K562 (cell line): ENCODE measurements around the gene KIF15. TPM values are rescaled to one million over a fixed set of nuclear protein-coding genes. Genes with fewer than 3 reads are reported as not detected.

Source experiments
- DIDO1 ChIP-seq: fragments of 450-650 bp; IDR thresholded peaks from 2 replicates; pipeline ENCODE4 v1.6.1; 2016; ENCODE audit warnings: low read depth, missing biosample characterization, missing genetic modification characterization
- NCOA6 ChIP-seq: fragments of 450-650 bp; IDR thresholded peaks from 2 replicates; pipeline ENCODE4 v1.6.1; 2017; ENCODE audit warnings: mild to moderate bottlenecking
- RBBP5 ChIP-seq: fragments of 200-600 bp; sonication (generic); IDR thresholded peaks from 2 replicates; pipeline ENCODE4 v1.6.1; 2012; ENCODE audit warnings: borderline replicate concordance, mild to moderate bottlenecking, low read length, control low read depth, inconsistent platforms; ENCODE audit not compliant: insufficient read depth, poor library complexity, severe bottlenecking
- SMARCA4 ChIP-seq: fragments of 450-650 bp; IDR thresholded peaks from 2 replicates; pipeline ENCODE4 v1.6.1; 2016
- ZFP1 ChIP-seq: fragments of 450-650 bp; formaldehyde crosslinking; IDR thresholded peaks from 2 replicates; pipeline ENCODE4 v1.4.0; 2020; ENCODE audit warnings: mild to moderate bottlenecking, mixed read lengths
- ZNF584 ChIP-seq: fragments of 200-800 bp; sonication (Bioruptor generic); IDR thresholded peaks from 2 replicates; pipeline ENCODE4 v1.6.1; 2016; ENCODE audit warnings: low read depth, mild to moderate bottlenecking, missing genetic modification characterization, missing compliant biosample characterization
- ZNF707 ChIP-seq: fragments of 250-450 bp; sonication (Bioruptor Pico); conservative IDR thresholded peaks from 2 replicates; pipeline ENCODE4 v1.8.0; 2022; ENCODE audit warnings: inconsistent platforms, mild to moderate bottlenecking, moderate library complexity
- polyA plus RNA-seq, 8 experiments: library from polyadenylated mRNA; depleted of rRNA in 4 of 8; stranded (reverse) in 5 of 8; unstranded in 3 of 8; fragments of >200 nt; fragmentation: Nextera tagmentation in 2 of 8; fragmentation: Illumina TruSeq in 1 of 8; extraction: Ambion mirVana in 2 of 8; extraction: Trizol in 1 of 8; gene quantifications; 2 replicates each; pipeline versions ENCODE4 v1.2.1 to v1.2.3, GENCODE V29; 2011 to 2014; ENCODE audit warnings: inconsistent platforms in 1 of 8, missing spikeins in 1 of 8
- total RNA-seq, 7 experiments: library from RNA; depleted of rRNA in 6 of 7; stranded (reverse); fragments of >200 nt in 6 of 7; fragmentation: Illumina TruSeq in 2 of 7; extraction: Trizol in 2 of 7; gene quantifications; 2 replicates each; pipeline versions ENCODE4 v1.2.1 to v1.2.3, GENCODE V29; 2011 to 2021; ENCODE audit warnings: low replicate concordance in 1 of 7
- TF ChIP-seq, protein P1 (sequence below): fragments of 250-450 bp; sonication (Bioruptor Pico); IDR thresholded peaks from 2 replicates; pipeline ENCODE4 v1.4.0; 2020
- TF ChIP-seq, protein P2 (sequence below): fragments of 250-450 bp; sonication (Bioruptor Pico); IDR thresholded peaks from 2 replicates; pipeline ENCODE4 v1.8.0; 2021; ENCODE audit warnings: moderate library complexity, mild to moderate bottlenecking, inconsistent platforms
- TF ChIP-seq, protein P3 (sequence below): fragments of 450-650 bp; formaldehyde crosslinking; IDR thresholded peaks from 2 replicates; pipeline ENCODE4 v1.4.0; 2020; ENCODE audit warnings: mild to moderate bottlenecking, mixed read lengths
- TF ChIP-seq, protein P4 (sequence below): sonication (generic); formaldehyde crosslinking; IDR thresholded peaks from 2 replicates; pipeline ENCODE4 v1.8.0; 2022; ENCODE audit warnings: missing genetic modification reagents, mild to moderate bottlenecking, borderline replicate concordance
- TF ChIP-seq, protein P5 (sequence below): fragments of 450-650 bp; IDR thresholded peaks from 2 replicates; pipeline ENCODE4 v1.7.0; 2016; ENCODE audit warnings: borderline replicate concordance
- TF ChIP-seq, protein P6 (sequence below): sonication (generic); formaldehyde crosslinking; IDR thresholded peaks from 2 replicates; pipeline ENCODE4 v1.8.0; 2022; ENCODE audit warnings: mild to moderate bottlenecking, missing genetic modification reagents

KIF15 gene
- total and polyA plus RNA-seq, 9 of the 15 experiments (the other 6 are each of a cell fraction or from before 2014, with no cell fraction given) = 9.0 to 45.9 (median 26.0) TPM

DNA sequence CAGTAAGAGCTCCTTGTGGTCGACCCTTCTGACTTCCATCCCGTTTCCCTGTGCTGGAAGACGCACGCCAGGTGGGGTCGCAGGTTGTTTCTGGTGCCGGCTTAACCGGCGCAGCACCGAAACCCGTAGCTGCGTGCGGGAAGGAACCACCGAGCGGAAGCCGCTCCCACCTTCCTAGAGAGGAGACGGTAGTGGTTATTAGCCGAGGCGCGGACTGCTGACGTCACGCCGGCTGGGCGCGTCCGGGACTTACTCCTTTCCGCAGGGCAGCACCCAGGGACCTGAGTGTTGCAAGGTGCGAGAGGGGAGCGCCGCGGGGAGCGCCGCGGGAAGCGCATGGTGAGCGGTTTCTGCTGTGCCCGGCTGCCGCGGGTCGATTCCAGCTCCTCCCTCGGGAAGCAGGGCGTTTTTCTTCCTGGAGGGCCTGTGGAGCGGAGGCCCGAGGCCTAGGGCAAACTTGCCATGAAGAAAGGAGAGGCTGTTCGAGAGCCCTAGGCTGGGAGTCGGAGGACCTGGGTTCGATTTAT lies 32.1 kb upstream of the KIF15 start, which contains the start of gene ZNF501 (continued):
- TF ChIP-seq, protein P1, sequence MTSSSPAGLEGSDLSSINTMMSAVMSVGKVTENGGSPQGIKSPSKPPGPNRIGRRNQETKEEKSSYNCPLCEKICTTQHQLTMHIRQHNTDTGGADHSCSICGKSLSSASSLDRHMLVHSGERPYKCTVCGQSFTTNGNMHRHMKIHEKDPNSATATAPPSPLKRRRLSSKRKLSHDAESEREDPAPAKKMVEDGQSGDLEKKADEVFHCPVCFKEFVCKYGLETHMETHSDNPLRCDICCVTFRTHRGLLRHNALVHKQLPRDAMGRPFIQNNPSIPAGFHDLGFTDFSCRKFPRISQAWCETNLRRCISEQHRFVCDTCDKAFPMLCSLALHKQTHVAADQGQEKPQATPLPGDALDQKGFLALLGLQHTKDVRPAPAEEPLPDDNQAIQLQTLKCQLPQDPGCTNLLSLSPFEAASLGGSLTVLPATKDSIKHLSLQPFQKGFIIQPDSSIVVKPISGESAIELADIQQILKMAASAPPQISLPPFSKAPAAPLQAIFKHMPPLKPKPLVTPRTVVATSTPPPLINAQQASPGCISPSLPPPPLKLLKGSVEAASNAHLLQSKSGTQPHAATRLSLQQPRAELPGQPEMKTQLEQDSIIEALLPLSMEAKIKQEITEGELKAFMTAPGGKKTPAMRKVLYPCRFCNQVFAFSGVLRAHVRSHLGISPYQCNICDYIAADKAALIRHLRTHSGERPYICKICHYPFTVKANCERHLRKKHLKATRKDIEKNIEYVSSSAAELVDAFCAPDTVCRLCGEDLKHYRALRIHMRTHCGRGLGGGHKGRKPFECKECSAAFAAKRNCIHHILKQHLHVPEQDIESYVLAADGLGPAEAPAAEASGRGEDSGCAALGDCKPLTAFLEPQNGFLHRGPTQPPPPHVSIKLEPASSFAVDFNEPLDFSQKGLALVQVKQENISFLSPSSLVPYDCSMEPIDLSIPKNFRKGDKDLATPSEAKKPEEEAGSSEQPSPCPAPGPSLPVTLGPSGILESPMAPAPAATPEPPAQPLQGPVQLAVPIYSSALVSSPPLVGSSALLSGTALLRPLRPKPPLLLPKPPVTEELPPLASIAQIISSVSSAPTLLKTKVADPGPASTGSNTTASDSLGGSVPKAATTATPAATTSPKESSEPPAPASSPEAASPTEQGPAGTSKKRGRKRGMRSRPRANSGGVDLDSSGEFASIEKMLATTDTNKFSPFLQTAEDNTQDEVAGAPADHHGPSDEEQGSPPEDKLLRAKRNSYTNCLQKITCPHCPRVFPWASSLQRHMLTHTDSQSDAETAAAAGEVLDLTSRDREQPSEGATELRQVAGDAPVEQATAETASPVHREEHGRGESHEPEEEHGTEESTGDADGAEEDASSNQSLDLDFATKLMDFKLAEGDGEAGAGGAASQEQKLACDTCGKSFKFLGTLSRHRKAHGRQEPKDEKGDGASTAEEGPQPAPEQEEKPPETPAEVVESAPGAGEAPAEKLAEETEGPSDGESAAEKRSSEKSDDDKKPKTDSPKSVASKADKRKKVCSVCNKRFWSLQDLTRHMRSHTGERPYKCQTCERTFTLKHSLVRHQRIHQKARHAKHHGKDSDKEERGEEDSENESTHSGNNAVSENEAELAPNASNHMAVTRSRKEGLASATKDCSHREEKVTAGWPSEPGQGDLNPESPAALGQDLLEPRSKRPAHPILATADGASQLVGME (CRISPR knock-in tag) = no peak
- TF ChIP-seq SMARCA4 (no peak), ZFP1 (CRISPR knock-in tag) (no peak), NCOA6 (no peak), ZNF584 (CRISPR knock-in tag) (no peak), ZNF707 (CRISPR knock-in tag) (no peak), RBBP5 (peak; percentile 60), DIDO1 (tag) (peak; percentile 93)
- TF ChIP-seq, protein P2, sequence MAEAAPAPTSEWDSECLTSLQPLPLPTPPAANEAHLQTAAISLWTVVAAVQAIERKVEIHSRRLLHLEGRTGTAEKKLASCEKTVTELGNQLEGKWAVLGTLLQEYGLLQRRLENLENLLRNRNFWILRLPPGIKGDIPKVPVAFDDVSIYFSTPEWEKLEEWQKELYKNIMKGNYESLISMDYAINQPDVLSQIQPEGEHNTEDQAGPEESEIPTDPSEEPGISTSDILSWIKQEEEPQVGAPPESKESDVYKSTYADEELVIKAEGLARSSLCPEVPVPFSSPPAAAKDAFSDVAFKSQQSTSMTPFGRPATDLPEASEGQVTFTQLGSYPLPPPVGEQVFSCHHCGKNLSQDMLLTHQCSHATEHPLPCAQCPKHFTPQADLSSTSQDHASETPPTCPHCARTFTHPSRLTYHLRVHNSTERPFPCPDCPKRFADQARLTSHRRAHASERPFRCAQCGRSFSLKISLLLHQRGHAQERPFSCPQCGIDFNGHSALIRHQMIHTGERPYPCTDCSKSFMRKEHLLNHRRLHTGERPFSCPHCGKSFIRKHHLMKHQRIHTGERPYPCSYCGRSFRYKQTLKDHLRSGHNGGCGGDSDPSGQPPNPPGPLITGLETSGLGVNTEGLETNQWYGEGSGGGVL (CRISPR knock-in tag) = no peak
- TF ChIP-seq, protein P3, sequence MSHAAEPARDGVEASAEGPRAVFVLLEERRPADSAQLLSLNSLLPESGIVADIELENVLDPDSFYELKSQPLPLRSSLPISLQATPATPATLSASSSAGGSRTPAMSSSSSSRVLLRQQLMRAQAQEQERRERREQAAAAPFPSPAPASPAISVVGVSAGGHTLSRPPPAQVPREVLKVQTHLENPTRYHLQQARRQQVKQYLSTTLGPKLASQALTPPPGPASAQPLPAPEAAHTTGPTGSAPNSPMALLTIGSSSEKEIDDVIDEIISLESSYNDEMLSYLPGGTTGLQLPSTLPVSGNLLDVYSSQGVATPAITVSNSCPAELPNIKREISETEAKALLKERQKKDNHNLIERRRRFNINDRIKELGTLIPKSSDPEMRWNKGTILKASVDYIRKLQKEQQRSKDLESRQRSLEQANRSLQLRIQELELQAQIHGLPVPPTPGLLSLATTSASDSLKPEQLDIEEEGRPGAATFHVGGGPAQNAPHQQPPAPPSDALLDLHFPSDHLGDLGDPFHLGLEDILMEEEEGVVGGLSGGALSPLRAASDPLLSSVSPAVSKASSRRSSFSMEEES (CRISPR knock-in tag) = no peak
- TF ChIP-seq, protein P4, sequence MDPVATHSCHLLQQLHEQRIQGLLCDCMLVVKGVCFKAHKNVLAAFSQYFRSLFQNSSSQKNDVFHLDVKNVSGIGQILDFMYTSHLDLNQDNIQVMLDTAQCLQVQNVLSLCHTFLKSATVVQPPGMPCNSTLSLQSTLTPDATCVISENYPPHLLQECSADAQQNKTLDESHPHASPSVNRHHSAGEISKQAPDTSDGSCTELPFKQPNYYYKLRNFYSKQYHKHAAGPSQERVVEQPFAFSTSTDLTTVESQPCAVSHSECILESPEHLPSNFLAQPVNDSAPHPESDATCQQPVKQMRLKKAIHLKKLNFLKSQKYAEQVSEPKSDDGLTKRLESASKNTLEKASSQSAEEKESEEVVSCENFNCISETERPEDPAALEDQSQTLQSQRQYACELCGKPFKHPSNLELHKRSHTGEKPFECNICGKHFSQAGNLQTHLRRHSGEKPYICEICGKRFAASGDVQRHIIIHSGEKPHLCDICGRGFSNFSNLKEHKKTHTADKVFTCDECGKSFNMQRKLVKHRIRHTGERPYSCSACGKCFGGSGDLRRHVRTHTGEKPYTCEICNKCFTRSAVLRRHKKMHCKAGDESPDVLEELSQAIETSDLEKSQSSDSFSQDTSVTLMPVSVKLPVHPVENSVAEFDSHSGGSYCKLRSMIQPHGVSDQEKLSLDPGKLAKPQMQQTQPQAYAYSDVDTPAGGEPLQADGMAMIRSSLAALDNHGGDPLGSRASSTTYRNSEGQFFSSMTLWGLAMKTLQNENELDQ = no peak
- TF ChIP-seq, protein P5, sequence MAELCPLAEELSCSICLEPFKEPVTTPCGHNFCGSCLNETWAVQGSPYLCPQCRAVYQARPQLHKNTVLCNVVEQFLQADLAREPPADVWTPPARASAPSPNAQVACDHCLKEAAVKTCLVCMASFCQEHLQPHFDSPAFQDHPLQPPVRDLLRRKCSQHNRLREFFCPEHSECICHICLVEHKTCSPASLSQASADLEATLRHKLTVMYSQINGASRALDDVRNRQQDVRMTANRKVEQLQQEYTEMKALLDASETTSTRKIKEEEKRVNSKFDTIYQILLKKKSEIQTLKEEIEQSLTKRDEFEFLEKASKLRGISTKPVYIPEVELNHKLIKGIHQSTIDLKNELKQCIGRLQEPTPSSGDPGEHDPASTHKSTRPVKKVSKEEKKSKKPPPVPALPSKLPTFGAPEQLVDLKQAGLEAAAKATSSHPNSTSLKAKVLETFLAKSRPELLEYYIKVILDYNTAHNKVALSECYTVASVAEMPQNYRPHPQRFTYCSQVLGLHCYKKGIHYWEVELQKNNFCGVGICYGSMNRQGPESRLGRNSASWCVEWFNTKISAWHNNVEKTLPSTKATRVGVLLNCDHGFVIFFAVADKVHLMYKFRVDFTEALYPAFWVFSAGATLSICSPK = no peak
- TF ChIP-seq, protein P6, sequence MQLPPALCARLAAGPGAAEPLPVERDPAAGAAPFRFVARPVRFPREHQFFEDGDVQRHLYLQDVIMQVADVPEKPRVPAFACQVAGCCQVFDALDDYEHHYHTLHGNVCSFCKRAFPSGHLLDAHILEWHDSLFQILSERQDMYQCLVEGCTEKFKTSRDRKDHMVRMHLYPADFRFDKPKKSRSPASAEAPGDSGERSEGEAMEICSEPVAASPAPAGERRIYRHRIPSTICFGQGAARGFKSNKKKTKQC (CRISPR knock-in tag) = peak; percentile 72; the same call in 1 of the 2 replicates
